ENCODE data around the gene SPAG9. TPM values are rescaled to one million over a fixed set of nuclear protein-coding genes. Genes with fewer than 3 reads are reported as not detected.

The SPAG9 gene
- total RNA-seq, 1 experiment from 2014 or later = 144 TPM

GRCh38 chr17:51065466-51065865 is 55.2 kb downstream of the SPAG9 start:
- DNase-seq (ENCODE audit: low read depth, low spot score) (no peak), ATAC-seq (peak; percentile 23; the same call in 1 of the 2 replicates)
- Histone ChIP-seq H3K9me3 (ENCODE audit: control insufficient read depth, insufficient read depth, low read depth, low read length) (no peaks in the 10 kb centered on the region), H3K36me3 (ENCODE audit: control insufficient read depth, insufficient read depth, low read length) (no peaks in the 10 kb centered on the region), H3K4me3 (ENCODE audit: low read depth in 2 of 2, low read length in 2 of 2) (no peak overlapping the region), H3K27ac (ENCODE audit: low read length) (no peak overlapping the region), H3K4me1 (ENCODE audit: control insufficient read depth, insufficient read depth, low read length) (no peaks in the 10 kb centered on the region), H3K27me3 (ENCODE audit: control insufficient read depth, insufficient read depth, low read length) (no peaks in the 10 kb centered on the region)
- TF ChIP-seq REST (IDR thresholded peaks at IDR 0.05; ENCODE audit: insufficient read depth in 1 of 2, low read depth in 2 of 2, low read length in 1 of 2) (no peak), CTCF (IDR thresholded peaks at IDR 0.05) (no peak), SIN3A (IDR thresholded peaks at IDR 0.05; ENCODE audit: borderline replicate concordance, insufficient read depth, low read depth, low read length) (no peak), POLR2AphosphoS5 (IDR thresholded peaks at IDR 0.05; ENCODE audit: low read depth, low read length) (no peak)
- POLR2A ChIA-PET = interaction anchor here (0.6 kb wide), 1 partner anchor 54 kb away, joined by 8 read pairs; no protein-coding TSS in a partner anchor
- BruUV-seq (replicated peaks) = no TSS peak
- intact Hi-C loops (cut with micrococcal nuclease; ENCODE audit: unreplicated experiment) (no loop called here), in situ Hi-C loops (cut with HindIII; ENCODE audit: low pct_unique_long_range_greater_than_20kb, low sequenced_read_pairs) (no loop called here)
- CTCF ChIA-PET = interaction anchor here (0.6 kb wide), 1 partner anchor 9 kb away, joined by 5 read pairs; no protein-coding TSS in a partner anchor

- no peak for TF ChIP-seq REST (IDR thresholded peaks at IDR 0.05; ENCODE audit: insufficient read depth in 1 of 2, low read depth in 2 of 2, low read length in 1 of 2)
- no peak for TF ChIP-seq SIN3A (IDR thresholded peaks at IDR 0.05; ENCODE audit: borderline replicate concordance, insufficient read depth, low read depth, low read length)
- TF ChIP-seq POLR2AphosphoS5 (IDR thresholded peaks at IDR 0.05; ENCODE audit: low read depth, low read length) = no peak
- TF ChIP-seq TCF7L2 (IDR thresholded peaks at IDR 0.05; ENCODE audit: low read depth, low read length) = no peak
- TF ChIP-seq CTCF (IDR thresholded peaks at IDR 0.05) = no peak
- Histone ChIP-seq H3K27ac (ENCODE audit: low read length) (no peak overlapping the region), H3K36me3 (ENCODE audit: control insufficient read depth, insufficient read depth, low read length) (no peaks in the 10 kb centered on the region), H3K9me3 (ENCODE audit: control insufficient read depth, insufficient read depth, low read depth, low read length) (no peaks in the 10 kb centered on the region), H3K27me3 (ENCODE audit: control insufficient read depth, insufficient read depth, low read length) (no peaks in the 10 kb centered on the region), H3K4me1 (ENCODE audit: control insufficient read depth, insufficient read depth, low read length) (peaks cover 2% of the 10 kb centered on the region; the same call in 1 of the 2 replicates), H3K4me3 (ENCODE audit: low read depth in 2 of 2, low read length in 2 of 2) (no peak overlapping the region)
- in situ Hi-C loops (cut with HindIII; ENCODE audit: low pct_unique_long_range_greater_than_20kb, low sequenced_read_pairs) (no loop called here), intact Hi-C loops (cut with micrococcal nuclease; ENCODE audit: unreplicated experiment) (no loop called here)
- BruUV-seq (replicated peaks) = no TSS peak
- ChIA-PET CTCF (interaction anchor here (0.5 kb wide), 1 partner anchor 88 kb away, joined by 6 read pairs; no protein-coding TSS in a partner anchor), POLR2A (no interaction called here)
- ATAC-seq = no peak
- no peak for DNase-seq (ENCODE audit: low read depth, low spot score)
Measured at GRCh38 chr17:51064061-51064735, 56.5 kb downstream of the SPAG9 start.

Data from Panc1 (cell line).